ENCODE results near the gene FBXO5.

- TF ChIP-seq CTCF (IDR thresholded peaks at IDR 0.05) (no peak), POLR2AphosphoS5 (IDR thresholded peaks at IDR 0.05) (no peak)
Measured at GRCh38 chr6:152979116-152979515, 3.7 kb downstream of the FBXO5 start.
